Cerebellar cortex (tissue), 1 donor: Measurements from ENCODE around the gene KLK14.

Source experiments
- DNase-seq: peaks from one replicate; pipeline ENCODE4 v3.0.0-alpha.2; 2015; ENCODE audit warnings: low spot score

Gene KLK14, protein sequence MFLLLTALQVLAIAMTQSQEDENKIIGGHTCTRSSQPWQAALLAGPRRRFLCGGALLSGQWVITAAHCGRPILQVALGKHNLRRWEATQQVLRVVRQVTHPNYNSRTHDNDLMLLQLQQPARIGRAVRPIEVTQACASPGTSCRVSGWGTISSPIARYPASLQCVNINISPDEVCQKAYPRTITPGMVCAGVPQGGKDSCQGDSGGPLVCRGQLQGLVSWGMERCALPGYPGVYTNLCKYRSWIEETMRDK

DNA sequence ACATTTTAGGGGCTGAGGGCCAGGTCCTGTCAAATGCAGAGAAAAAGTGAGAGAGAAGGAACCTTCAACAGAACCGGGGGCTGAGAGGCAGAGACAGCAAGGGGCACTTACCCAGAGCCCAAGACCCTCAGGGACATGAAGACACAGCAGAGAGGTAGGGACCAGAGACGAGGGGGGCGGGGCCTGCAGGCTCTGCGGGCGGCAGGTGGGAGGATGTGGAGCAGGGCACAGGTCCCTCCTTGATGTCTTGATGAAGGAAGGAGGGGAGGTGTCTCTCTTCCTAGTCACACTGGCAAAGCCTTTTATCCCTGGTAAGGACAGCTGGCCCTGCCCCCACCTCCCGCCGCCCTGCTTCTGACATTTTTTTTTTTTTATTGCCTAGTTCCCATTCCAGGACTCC is at the start of gene KLK14:
KLK14 (minus strand) TSS at position 277 of the 400 bp plus-strand sequence; CDS start at position 4, 273 bp downstream.
- DNase-seq = no peak

- DNase-seq = peak; percentile 75
Measured at GRCh38 chr19:51131780-51132680, 49.3 kb upstream of the KLK14 start.

DNA sequence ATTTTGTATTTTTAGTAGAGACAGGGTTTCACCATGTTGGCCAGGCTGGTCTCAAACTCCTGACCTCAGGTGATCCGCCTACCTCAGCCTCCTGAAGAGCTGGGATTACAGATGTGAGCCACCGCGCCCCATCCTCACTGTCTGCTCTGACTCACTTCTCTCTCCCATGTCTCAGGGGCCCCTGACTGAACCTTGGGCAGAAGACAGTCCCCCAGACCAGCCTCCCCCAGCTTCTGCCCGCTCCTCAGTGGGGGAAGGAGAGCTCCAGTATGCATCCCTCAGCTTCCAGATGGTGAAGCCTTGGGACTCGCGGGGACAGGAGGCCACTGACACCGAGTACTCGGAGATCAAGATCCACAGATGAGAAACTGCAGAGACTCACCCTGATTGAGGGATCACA is 47.0 kb upstream of the KLK14 start:
- no peak for DNase-seq

DNA sequence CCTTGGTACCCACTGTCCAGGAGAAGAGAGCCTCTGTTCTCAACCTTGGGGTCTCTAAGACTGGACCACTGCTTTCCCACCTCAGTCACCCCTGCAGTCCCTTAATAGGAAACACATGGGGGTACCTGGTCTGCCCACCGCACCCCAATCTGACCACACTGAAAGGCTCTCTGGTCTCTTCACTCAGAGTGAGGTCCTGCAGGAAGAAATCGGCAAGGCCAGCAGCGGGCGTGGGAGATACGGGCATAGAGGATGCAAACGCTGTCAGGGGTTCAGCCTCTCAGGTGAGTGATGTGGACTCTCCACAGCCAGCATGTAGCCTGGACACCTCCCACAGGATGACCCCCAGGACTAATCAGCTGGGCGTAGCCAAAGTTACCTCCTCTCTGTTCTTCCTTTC is 45.5 kb upstream of the KLK14 start:
- DNase-seq = no peak

DNA sequence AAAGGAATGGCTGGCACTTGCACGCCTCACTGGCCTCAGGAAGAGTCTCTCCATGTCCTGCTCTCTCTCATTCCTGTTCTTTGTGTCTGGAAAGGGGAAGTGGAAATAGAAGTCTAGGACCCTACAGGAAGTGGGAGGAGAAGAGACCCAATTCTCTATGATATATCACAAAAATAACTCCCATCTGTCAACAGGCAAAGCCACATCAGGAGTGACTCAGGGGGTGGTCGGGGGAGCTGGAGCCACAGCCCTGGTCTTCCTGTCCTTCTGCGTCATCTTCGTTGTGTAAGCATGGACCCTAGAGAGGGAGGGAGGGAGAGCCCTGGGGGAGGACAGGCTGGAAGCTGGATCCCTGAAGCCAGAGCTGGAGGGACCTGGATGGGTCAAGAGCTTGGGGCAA is 45.1 kb upstream of the KLK14 start:
- no peak for DNase-seq

DNA sequence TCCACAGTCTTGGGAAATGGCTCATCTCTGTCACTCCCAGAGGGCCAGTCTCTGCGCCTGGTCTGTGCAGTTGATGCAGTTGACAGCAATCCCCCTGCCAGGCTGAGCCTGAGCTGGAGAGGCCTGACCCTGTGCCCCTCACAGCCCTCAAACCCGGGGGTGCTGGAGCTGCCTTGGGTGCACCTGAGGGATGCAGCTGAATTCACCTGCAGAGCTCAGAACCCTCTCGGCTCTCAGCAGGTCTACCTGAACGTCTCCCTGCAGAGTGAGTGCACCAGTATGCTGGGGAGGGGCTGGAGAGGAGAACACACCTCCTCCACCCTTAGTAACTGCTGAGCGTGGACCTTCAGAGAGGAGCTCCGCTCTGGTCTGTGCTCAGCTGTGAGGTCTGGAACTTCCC is 44.3 kb upstream of the KLK14 start:
- DNase-seq = no peak

- no peak for DNase-seq
Measured at GRCh38 chr19:51125421-51126075, 42.9 kb upstream of the KLK14 start.

DNA sequence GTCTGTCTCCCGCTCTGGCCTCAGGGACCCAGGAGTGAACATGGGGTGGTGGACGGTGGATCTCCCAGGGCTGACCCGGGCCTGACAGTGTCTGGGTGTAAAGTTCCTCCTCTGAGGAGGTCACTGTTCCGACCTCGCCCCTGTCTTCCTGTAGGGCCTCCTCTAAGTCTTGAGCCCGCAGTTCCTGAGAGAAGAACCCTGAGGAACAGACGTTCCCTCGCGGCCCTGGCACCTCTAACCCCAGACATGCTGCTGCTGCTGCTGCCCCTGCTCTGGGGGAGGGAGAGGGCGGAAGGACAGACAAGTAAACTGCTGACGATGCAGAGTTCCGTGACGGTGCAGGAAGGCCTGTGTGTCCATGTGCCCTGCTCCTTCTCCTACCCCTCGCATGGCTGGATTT is 42.0 kb upstream of the KLK14 start, which contains the start of gene SIGLEC9:
SIGLEC9 (plus strand) TSS at position 178 of the 400 bp plus-strand sequence; CDS start at position 247, 69 bp downstream.
- no peak for DNase-seq

GRCh38 chr19:51124216-51124615 is 41.5 kb upstream of the KLK14 start:
- DNase-seq = no peak

DNA sequence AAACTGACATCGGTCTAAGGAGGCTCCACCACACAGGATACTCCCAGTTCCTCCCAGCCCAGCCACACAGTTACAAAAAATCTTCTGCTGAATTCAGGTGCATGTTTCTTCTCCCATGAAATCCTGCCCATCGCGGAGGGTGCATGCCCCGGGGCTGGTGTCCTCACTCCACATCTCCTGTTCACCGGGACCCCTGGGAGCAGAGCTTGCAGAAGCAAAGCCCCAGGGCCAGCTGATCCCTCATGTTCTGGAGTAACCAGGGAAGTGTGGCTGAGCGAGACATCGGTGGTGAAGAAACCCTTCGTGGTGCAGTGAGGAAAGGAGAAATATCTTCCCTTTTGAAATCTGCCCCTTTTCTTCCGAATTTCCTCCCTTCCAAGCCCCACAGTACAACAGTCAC is 41.1 kb upstream of the KLK14 start:
- DNase-seq = no peak

- DNase-seq = no peak
Measured at GRCh38 chr19:51123381-51123800, 40.7 kb upstream of the KLK14 start.

DNA sequence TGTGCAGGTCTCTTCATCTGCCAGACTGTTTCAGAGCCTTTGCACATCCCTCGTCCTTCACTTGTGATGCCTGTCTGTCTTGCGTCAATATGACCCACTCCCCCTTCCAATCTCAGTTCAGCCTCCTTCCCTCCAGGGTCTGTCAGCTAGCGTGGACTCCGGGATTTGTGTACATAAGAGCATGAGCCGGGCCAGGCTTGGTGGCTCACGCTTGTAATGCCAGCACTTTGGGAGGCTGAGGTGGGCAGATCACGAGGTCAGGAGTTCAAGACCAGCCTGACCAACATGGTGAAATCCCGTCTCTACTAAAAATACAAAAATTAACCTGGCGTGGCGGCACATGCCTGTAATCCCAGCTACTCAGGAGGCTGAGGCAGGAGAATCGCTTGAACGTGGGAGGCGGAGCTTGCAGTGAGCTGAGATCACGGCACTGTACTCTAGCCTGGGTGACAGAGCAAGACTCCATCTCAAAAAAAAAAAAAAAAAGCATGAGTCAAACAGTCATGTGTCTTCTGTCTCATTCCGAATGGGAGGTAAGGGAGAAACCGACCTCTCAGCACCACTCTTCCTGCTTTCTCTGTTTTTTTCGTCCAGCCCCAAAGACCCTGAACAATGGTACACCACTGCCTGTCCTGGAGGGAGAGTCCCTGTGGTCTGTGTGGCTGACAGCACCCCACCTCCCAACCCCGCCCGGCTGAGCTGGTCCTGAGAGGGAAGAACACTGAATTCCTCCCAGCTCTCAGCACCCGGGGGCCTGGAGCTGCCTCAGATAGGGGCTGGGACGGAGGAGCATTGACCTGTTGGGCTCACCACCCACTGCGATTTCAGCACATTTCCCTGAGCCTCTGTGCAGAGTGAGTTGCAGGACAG is 39.7 kb upstream of the KLK14 start:
- DNase-seq = no peak

DNA sequence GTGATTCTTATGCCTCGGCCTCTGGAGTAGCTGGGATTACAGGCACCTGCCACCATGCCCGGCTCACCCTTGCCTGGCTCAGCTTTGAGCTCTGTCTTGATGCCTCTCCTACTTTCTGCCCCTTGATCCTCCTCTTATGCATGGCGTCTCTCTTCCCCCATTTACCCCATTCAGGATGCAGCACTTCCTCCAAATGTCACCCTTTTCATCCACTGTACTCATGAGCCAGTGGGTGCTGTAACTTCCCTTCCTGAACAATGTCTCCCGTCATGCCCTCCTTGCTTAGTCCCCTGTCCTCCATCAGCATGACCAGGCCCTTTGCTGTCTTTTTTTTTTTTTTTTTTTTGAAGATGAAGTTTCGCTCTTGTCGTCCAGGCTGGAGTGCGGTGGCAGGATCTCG is 38.6 kb upstream of the KLK14 start:
- DNase-seq = no peak

DNA sequence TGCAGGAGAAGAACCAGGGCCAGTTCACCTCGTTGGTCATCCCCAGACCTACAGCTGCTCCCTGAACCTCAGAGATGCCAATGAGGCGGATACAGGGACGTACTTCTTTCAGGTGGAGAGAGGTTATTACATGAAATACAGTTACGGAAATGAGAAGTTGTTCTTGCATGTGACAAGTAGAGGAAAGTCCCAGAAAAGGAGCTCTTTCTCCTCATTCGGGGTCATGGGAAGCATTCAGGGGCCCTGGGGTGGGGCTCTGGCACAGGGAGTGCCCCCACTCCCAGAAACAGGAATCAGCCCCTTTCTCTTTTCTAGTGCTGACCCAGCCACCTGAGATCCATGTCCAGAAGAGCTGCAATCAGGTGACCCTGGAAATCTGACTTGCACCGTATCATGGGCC is 37.5 kb upstream of the KLK14 start:
- no peak for DNase-seq

GRCh38 chr19:51119611-51120010 is 36.9 kb upstream of the KLK14 start:
- DNase-seq = no peak

DNA sequence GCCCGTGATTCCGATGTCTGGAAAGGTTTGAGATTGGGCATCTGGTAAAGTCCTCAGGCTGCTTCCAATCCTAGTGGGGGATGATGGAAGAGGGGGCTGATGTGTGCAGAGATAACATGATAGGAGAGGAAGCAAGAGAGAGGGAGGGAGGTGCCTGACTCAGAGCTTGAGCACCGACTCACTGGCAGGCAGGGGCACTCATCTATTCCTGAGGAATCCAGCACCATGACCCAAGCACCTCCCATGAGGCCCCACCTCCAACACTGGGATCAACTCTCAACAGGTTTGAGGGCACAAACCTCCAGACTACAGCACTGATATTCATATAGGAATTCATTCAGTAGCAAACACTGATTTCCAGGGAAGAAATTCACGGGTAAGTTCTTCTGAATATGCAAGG is 36.4 kb upstream of the KLK14 start:
- DNase-seq = no peak

GRCh38 chr19:51116736-51117286 is 34.1 kb upstream of the KLK14 start:
- DNase-seq = no peak

DNA sequence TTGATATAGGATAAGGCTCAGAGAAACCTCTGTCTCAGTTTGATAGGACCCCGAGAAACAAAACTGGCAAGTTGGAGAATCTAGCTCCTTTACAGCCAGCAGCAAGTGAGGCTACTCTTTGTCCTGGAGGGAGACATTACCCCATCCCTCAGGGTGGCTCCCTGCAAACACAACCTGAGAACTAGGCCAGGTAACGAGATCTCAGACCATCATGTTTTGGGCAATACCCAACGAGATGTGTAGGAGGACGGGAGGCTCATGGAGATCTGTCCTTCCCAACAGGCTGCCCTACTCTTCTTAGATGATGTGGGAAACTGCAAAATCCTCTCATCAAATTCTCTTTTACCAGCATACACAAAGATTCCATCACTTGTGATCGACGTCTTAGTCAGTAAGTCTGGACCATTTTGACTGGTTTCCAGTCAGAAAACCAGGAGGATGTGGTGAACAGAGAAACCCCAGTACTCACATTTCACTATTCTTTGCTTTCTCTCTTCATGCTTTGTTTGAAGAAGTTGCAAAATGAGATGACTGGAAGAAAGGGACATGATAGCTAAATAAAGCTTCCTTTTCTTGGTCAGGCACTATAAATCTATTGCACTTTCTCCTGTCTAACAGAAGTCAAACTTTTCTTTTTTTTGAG is 31.5 kb upstream of the KLK14 start:
- no peak for DNase-seq

DNA sequence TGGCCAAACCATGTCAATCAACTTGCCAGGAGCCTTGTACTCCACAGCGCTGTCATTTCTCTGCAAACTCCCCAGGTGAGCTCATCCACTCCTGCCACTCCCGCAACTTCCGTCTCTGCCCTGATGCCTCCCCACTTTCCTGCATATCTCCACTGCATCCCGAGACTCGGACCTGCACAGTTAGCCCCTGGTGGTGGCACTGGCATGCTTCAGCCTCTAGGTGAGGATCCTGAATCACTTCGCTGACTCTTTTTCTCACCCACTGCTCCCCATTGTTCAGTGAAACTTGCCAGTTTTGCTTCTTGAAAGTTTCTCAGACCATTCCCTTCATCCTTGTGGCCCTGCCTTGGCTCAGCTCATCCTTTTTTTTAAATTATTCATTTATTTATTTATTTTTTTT is 28.9 kb upstream of the KLK14 start:
- DNase-seq = no peak

- DNase-seq = no peak
Measured at GRCh38 chr19:51110666-51110971, 27.9 kb upstream of the KLK14 start.

DNA sequence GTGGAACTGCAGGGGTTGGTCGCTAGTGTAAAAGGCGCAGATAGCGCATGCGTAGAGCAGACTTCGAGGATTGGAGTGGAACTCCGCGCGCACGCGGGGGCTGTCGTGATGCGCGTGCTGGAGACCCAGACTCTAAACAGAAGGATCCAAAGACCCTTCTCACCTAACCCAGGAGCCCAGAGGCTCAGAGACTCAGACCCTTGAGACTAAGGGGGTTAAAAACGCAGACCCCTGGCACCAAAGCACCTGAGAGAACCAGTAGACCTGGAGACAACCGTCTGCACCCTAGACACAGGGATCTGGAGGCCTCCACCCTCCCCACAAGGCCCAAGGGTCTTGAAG is 26.1 kb upstream of the KLK14 start:
- DNase-seq = no peak
